ENCODE data around the gene PCDH20.

The PCDH20 gene, protein sequence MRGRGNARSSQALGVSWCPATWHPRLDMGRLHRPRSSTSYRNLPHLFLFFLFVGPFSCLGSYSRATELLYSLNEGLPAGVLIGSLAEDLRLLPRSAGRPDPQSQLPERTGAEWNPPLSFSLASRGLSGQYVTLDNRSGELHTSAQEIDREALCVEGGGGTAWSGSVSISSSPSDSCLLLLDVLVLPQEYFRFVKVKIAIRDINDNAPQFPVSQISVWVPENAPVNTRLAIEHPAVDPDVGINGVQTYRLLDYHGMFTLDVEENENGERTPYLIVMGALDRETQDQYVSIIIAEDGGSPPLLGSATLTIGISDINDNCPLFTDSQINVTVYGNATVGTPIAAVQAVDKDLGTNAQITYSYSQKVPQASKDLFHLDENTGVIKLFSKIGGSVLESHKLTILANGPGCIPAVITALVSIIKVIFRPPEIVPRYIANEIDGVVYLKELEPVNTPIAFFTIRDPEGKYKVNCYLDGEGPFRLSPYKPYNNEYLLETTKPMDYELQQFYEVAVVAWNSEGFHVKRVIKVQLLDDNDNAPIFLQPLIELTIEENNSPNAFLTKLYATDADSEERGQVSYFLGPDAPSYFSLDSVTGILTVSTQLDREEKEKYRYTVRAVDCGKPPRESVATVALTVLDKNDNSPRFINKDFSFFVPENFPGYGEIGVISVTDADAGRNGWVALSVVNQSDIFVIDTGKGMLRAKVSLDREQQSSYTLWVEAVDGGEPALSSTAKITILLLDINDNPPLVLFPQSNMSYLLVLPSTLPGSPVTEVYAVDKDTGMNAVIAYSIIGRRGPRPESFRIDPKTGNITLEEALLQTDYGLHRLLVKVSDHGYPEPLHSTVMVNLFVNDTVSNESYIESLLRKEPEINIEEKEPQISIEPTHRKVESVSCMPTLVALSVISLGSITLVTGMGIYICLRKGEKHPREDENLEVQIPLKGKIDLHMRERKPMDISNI

DNA sequence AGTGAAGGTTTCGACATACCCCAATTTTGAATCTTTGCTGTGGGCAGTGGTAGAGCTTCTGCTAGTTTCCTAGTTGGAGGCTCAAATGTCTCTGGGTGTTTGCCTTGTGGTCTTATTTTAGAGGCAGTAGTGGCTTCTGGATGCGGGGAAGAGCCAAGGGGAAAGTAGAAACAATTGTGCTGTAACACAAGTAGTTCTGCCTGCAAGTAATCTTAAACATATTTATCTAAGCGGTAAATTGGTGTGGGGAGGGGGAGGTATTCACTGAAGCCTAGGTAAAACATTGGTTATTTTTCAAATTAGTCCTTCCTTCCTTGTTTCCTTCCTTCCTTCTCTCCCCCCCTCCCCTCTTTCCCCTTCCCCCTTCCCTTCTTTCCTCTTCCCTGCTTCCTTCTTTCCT, at the start of gene PCDH20:
PCDH20 (minus strand) TSS at position 101 of the 400 bp plus-strand sequence. CDS start 691 bp downstream, outside the sequence.
- Histone ChIP-seq H3K27ac (ENCODE audit: low read depth, low read length) (no peak within 1 kb of the TSS), H3K27me3 (ENCODE audit: control insufficient read depth, insufficient read depth, low read length) (peaks cover 42% of the 10 kb centered on the region)

DNA sequence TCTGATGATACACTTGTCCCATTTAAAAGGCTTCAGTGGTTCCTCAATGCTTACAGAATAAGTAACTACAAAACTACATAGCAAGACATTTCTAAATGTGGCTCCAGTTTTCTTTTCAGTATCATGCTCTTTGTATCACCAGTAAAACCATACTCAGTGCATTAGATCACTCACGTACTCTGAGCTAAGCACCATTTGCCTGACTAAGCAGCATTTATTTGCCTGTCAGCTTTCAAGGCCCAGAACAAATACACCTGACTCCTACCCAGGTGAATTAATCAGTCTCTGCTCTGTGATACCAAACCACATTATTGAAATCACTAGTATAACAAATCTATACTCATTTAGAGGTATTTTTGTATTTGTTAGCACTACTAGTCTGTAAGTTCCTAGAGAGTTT, 47.4 kb upstream of the PCDH20 start:
- no peak overlapping the region for H3K4me3 ChIP-seq (ENCODE audit: low read depth, low read length)
- H3K9ac ChIP-seq (ENCODE audit: low read length) = no peak overlapping the region
- no peaks in the 10 kb centered on the region for H3K9me3 ChIP-seq (ENCODE audit: control insufficient read depth, insufficient read depth, low read depth, low read length)
- H3K27ac ChIP-seq (ENCODE audit: low read depth, low read length) = no peak overlapping the region
- no peaks in the 10 kb centered on the region for H3K27me3 ChIP-seq (ENCODE audit: control insufficient read depth, insufficient read depth, low read length)
- H3K4me1 ChIP-seq (ENCODE audit: control insufficient read depth, insufficient read depth, low read length) = no peaks in the 10 kb centered on the region
- H3K36me3 ChIP-seq (ENCODE audit: control insufficient read depth, insufficient read depth, low read length) = no peaks in the 10 kb centered on the region

More for the DNA sequence above, at the start of gene PCDH20:
- H3K9ac ChIP-seq (ENCODE audit: low read length) = peak within 1 kb of the TSS; percentile 40
- no peaks in the 10 kb centered on the region for H3K36me3 ChIP-seq (ENCODE audit: control insufficient read depth, insufficient read depth, low read length)
- H3K9me3 ChIP-seq (ENCODE audit: control insufficient read depth, insufficient read depth, low read depth, low read length) = no peaks in the 10 kb centered on the region
- H3K4me1 ChIP-seq (ENCODE audit: control insufficient read depth, insufficient read depth, low read length) = peaks cover 3% of the 10 kb centered on the region; the same call in 1 of the 2 replicates
- peak within 1 kb of the TSS; percentile 84 for H3K4me3 ChIP-seq (ENCODE audit: low read depth, low read length)

DNA sequence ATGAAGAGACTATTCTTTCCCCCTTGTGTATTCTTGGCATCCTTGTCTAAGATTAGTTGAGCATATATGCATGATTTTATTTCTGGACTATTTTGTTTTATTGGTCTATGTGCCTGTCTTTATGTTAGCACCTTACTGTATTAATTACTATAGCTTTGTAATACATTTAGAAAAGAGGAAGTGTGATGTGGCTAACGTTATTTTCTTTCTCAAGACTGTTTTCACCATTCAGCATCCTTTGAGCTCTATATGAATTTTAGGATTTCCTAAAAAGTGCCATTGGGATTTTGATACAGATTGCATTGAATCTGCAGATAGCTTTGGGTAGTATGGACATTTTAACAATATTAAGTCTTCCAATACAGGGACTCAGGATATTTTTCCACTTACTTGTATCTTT, 37.5 kb upstream of the PCDH20 start:
- Histone ChIP-seq H3K27me3 (ENCODE audit: control insufficient read depth, insufficient read depth, low read length) (no peaks in the 10 kb centered on the region), H3K9ac (ENCODE audit: low read length) (no peak overlapping the region), H3K4me3 (ENCODE audit: low read depth, low read length) (no peak overlapping the region), H3K9me3 (ENCODE audit: control insufficient read depth, insufficient read depth, low read depth, low read length) (no peaks in the 10 kb centered on the region), H3K27ac (ENCODE audit: low read depth, low read length) (no peak overlapping the region), H3K36me3 (ENCODE audit: control insufficient read depth, insufficient read depth, low read length) (no peaks in the 10 kb centered on the region), H3K4me1 (ENCODE audit: control insufficient read depth, insufficient read depth, low read length) (no peaks in the 10 kb centered on the region)

DNA sequence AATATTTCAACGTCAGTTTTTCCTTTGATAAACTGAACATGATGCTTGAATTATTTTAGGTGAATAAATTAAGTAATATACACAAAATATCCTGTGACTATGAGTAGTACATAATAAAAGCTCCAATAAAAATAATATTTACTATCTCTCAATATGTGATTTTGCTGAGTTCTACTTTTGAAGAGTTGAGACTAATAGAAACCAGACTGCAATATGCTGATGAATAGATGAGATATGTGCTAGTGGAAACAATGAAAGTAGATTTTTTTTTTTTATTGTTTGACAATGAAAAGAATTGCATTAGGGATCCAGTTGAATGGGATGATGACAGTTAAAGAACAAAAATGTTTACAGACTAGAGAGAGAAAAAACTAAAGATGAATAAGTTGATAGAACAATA, 16.4 kb upstream of the PCDH20 start:
- Histone ChIP-seq H3K36me3 (ENCODE audit: control insufficient read depth, insufficient read depth, low read length) (no peaks in the 10 kb centered on the region), H3K4me3 (ENCODE audit: low read depth, low read length) (no peak overlapping the region), H3K4me1 (ENCODE audit: control insufficient read depth, insufficient read depth, low read length) (no peaks in the 10 kb centered on the region), H3K27me3 (ENCODE audit: control insufficient read depth, insufficient read depth, low read length) (no peaks in the 10 kb centered on the region), H3K9me3 (ENCODE audit: control insufficient read depth, insufficient read depth, low read depth, low read length) (no peaks in the 10 kb centered on the region), H3K27ac (ENCODE audit: low read depth, low read length) (no peak overlapping the region), H3K9ac (ENCODE audit: low read length) (no peak overlapping the region)

DNA sequence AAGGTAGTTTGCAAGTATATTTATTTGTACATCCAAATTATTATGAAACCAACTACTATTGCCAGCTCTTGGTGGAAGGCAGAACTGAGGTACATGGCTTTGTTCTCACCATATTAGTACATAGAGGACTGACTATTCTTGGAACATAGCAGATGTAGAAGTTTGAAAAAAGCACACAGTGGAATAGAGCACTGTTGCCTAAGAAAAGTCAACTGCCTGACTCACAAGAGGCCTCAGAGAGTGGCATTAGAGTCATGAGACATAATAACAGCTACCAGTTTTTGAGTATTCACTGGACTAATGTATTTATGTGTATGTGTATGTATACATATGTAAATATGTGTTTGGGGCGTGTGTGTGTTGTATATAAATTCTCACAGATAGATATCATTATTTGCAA, 8.3 kb upstream of the PCDH20 start:
- H3K4me1 ChIP-seq (ENCODE audit: control insufficient read depth, insufficient read depth, low read length) = no peaks in the 10 kb centered on the region; the same call in 1 of the 2 replicates
- no peaks in the 10 kb centered on the region for H3K27me3 ChIP-seq (ENCODE audit: control insufficient read depth, insufficient read depth, low read length)
- H3K27ac ChIP-seq (ENCODE audit: low read depth, low read length) = no peak overlapping the region
- no peaks in the 10 kb centered on the region for H3K36me3 ChIP-seq (ENCODE audit: control insufficient read depth, insufficient read depth, low read length)
- H3K9ac ChIP-seq (ENCODE audit: low read length) = no peak overlapping the region
- no peaks in the 10 kb centered on the region for H3K9me3 ChIP-seq (ENCODE audit: control insufficient read depth, insufficient read depth, low read depth, low read length)
- H3K4me3 ChIP-seq (ENCODE audit: low read depth, low read length) = no peak overlapping the region

DNA sequence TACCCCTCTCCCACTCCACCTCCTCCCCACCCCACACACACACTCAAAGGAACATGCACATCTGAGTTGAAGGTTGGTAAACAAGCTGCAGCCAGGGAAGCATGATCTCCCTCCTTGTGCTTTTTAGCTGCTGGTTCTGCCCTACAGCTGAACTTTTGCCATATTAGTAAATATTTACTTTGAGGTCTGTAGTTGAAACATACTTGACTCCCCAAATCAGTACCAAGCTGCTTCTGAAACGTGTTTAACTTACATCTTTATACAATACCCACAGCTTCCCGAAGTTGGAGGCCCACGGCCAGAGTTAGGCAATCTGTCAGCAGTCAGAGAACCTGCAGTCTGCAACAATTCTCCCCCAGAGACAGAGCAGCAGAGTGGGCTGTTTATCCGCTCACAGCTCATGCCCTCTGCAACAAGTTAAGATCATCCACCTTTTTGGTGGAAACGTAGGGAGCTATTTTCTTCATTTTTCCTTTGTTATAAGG, 1.5 kb upstream of the PCDH20 start:
- Histone ChIP-seq H3K9me3 (ENCODE audit: control insufficient read depth, insufficient read depth, low read depth, low read length) (no peaks in the 10 kb centered on the region), H3K27ac (ENCODE audit: low read depth, low read length) (no peak overlapping the region), H3K4me3 (ENCODE audit: low read depth, low read length) (no peak overlapping the region), H3K4me1 (ENCODE audit: control insufficient read depth, insufficient read depth, low read length) (peaks cover 3% of the 10 kb centered on the region; the same call in 1 of the 2 replicates), H3K27me3 (ENCODE audit: control insufficient read depth, insufficient read depth, low read length) (peaks cover 32% of the 10 kb centered on the region), H3K9ac (ENCODE audit: low read length) (no peak overlapping the region), H3K36me3 (ENCODE audit: control insufficient read depth, insufficient read depth, low read length) (no peaks in the 10 kb centered on the region)

DNA sequence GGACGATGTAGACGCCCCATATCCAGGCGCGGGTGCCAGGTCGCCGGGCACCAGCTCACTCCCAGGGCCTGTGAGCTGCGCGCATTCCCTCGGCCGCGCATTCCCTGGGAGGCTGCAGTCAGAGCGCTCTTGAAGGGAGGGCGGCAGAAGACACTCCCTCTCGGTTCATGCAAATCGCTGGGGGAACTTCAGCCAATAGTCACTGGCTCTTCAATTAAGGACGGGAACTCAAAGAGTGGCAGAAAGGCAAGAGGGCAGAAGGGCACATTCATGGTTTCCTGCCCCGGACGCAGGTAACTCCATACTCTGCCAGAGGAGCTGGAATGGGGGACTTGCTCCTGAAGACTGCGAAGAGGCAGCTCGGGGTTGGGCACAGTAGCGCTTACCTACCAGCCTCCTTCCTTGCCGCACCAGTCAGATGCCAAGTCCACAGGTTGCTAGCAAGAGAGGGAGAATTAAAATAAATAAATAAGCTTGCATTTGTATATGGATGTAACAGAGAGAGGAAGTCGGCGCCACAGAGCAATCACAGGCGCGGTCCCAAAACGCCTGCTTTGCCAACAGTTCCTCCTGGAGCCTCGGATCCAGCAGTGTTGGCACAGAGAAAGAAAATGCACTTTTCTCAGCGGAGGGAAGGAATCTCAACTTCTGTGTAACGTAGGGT, 459 bp downstream of the PCDH20 start:
- no peaks in the 10 kb centered on the region for H3K36me3 ChIP-seq (ENCODE audit: control insufficient read depth, insufficient read depth, low read length)
- no peak overlapping the region for H3K27ac ChIP-seq (ENCODE audit: low read depth, low read length)
- no peaks in the 10 kb centered on the region for H3K9me3 ChIP-seq (ENCODE audit: control insufficient read depth, insufficient read depth, low read depth, low read length)
- H3K27me3 ChIP-seq (ENCODE audit: control insufficient read depth, insufficient read depth, low read length) = peaks cover 42% of the 10 kb centered on the region
- H3K4me1 ChIP-seq (ENCODE audit: control insufficient read depth, insufficient read depth, low read length) = 0 out of 2 replicates have a peak, but pooled peaks cover 3% of the 10 kb centered on the region
- H3K9ac ChIP-seq (ENCODE audit: low read length) = peak overlapping the region; percentile 40
- peak overlapping the region; percentile 84 for H3K4me3 ChIP-seq (ENCODE audit: low read depth, low read length)

DNA sequence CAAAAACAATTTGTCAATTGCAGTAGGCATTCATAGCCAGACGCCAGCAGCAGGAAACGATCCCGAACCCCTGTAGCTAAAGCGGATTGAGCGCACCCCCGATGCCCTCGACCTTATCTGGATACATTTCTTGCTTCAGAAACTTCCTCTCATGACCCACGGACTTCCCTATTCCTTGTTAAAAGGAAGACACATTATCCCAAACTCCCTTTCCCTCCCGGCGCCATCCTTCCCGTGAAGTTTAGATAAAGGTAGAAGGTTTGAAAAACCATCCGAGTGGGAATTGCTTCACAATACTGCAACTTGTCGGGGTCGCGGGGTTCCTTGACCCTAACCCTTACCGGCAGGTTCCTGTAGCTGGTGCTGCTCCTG, 977 bp downstream of the PCDH20 start:
- Histone ChIP-seq H3K36me3 (ENCODE audit: control insufficient read depth, insufficient read depth, low read length) (no peaks in the 10 kb centered on the region), H3K4me1 (ENCODE audit: control insufficient read depth, insufficient read depth, low read length) (0 out of 2 replicates have a peak, but pooled peaks cover 3% of the 10 kb centered on the region), H3K27me3 (ENCODE audit: control insufficient read depth, insufficient read depth, low read length) (peaks cover 42% of the 10 kb centered on the region), H3K9ac (ENCODE audit: low read length) (no peak overlapping the region), H3K9me3 (ENCODE audit: control insufficient read depth, insufficient read depth, low read depth, low read length) (no peaks in the 10 kb centered on the region), H3K27ac (ENCODE audit: low read depth, low read length) (no peak overlapping the region), H3K4me3 (ENCODE audit: low read depth, low read length) (peak overlapping the region; percentile 84)

DNA sequence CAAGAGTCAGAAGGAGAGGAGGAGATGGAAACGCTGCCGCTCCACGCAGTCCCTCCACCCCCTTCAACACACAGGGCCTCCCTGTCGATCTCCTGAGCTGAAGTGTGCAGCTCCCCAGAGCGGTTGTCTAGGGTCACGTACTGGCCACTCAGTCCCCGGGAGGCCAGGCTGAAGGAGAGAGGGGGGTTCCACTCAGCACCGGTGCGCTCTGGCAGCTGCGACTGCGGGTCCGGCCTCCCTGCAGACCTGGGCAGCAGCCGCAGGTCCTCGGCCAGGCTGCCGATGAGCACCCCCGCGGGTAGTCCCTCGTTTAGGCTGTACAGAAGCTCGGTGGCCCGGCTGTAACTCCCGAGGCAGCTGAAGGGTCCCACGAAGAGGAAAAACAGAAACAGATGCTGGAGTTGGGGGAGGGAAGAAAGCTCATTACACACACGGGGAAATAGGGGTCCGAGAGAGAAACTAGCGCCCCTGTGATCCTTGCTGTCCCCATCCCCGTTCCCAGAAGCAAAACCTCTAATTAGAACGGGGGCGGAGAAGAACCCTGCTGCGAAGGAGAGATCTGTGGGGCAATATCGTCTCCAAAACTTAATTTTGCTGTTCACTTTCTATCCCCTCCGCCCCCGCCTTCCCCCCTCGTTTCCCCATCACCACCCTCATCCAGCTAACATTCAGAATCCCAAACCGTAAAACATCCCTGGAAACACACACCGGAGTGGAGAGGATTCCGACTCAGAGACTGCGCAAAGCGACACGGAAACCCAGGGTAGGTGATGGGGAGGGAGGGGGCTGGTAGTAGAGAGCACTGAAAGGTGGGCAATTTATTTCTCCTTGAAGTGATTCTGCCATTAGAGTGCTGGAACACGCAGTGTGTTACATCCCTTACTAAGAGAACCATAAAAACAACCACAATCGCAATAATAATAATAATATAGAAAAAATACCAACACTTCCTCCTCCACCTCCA, 1.8 kb downstream of the PCDH20 start:
- peaks cover 42% of the 10 kb centered on the region for H3K27me3 ChIP-seq (ENCODE audit: control insufficient read depth, insufficient read depth, low read length)
- no peak overlapping the region for H3K9ac ChIP-seq (ENCODE audit: low read length)
- H3K36me3 ChIP-seq (ENCODE audit: control insufficient read depth, insufficient read depth, low read length) = no peaks in the 10 kb centered on the region
- H3K9me3 ChIP-seq (ENCODE audit: control insufficient read depth, insufficient read depth, low read depth, low read length) = no peaks in the 10 kb centered on the region
- no peak overlapping the region for H3K27ac ChIP-seq (ENCODE audit: low read depth, low read length)
- 0 out of 2 replicates have a peak, but pooled peaks cover 3% of the 10 kb centered on the region for H3K4me1 ChIP-seq (ENCODE audit: control insufficient read depth, insufficient read depth, low read length)
- H3K4me3 ChIP-seq (ENCODE audit: low read depth, low read length) = peak overlapping the region; percentile 84

All from HUES6 (cell line).